GM08714 (cell line): ENCODE results near the gene HCRTR1.

Experiments
- H3K4me3 ChIP-seq: fragments of 200-500 bp; sonication (Bioruptor generic); 2 replicates; pipeline ENCODE4 v1.5.1; 2014; ENCODE audit warnings: mild to moderate bottlenecking, low read length, inconsistent platforms
- ZNF274 ChIP-seq: IDR thresholded peaks from 2 replicates; pipeline ENCODE4 v1.6.1; 2012; ENCODE audit warnings: mild to moderate bottlenecking, low read depth, low read length

Gene HCRTR1

DNA sequence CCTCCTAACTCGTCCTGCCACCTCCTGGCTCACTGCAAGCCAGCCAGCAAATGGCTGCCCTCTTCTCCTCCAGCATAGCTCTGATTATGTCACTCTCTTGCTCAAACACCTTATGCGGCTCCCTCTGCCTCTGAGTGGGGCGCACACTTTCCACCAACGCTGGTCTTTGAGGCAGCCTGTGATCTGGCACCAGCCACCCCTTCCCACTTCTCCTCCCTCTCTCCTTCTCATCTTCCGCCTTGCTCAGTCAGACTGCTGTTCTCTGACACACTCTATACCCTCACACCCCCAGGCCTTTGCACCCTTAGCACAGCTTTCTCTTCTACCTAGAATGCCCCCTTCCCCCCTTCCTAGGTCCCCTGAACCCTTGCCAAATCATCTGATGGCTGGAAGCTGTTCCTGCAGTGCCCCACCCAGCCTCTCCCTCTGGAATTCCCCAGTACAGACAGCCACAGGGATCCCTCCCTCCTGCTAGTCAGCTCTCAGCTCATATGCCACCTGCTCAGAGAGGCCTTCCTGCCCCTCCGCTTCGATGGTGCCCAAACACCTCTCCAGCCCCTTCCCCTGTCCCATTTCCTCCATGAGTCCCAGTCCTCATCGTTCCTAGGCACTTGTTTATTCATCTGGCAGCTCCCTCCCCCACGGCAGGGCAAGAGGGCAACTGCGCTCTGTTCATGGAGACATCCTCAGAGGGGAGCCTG lies 48.9 kb downstream of the HCRTR1 start:
- TF ChIP-seq ZNF274 = no peak
- no peak overlapping the region for H3K4me3 ChIP-seq

DNA sequence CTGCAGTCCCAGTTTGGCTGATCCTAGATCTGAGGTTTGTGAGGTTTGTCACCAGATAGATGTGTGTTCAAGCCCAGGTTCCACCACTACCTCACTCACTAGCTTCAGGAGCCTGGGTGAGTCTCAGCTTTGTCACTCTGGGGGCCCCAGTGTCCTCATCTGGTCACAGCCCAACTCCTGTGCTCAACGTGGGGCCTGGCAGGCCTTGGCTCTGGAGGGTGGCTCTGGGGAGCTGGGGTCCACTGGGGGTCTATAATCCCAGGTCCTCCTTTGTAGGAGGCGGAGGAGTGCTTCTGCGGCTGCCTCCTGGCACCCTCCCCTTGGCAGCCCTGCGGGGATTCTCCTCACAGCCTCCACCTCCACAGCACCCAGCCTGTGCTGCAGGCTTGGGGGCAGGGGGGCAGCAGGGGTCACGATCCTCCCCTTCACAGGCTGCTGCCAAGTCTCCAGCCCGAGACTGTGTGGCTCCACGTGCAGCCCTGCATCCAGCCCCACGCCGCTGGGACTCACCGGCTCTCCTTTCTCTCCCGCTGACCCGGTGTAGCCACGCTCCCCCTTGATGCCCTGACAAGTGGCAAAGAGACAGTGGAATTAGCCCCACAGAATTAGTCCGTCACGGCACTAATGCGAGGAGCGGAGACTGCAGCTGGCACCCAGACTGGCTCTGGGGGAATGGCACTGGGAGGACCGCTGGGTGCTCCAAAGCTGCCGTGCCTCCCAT lies 49.7 kb downstream of the HCRTR1 start:
- H3K4me3 ChIP-seq = no peak overlapping the region
- TF ChIP-seq ZNF274 = no peak

GRCh38 chr1:31668303-31668883 lies 50.9 kb downstream of the HCRTR1 start:
- H3K4me3 ChIP-seq = no peak overlapping the region
- no peak for TF ChIP-seq ZNF274

GRCh38 chr1:31669433-31669785 lies 51.9 kb downstream of the HCRTR1 start:
- H3K4me3 ChIP-seq = no peak overlapping the region
- no peak for TF ChIP-seq ZNF274

DNA sequence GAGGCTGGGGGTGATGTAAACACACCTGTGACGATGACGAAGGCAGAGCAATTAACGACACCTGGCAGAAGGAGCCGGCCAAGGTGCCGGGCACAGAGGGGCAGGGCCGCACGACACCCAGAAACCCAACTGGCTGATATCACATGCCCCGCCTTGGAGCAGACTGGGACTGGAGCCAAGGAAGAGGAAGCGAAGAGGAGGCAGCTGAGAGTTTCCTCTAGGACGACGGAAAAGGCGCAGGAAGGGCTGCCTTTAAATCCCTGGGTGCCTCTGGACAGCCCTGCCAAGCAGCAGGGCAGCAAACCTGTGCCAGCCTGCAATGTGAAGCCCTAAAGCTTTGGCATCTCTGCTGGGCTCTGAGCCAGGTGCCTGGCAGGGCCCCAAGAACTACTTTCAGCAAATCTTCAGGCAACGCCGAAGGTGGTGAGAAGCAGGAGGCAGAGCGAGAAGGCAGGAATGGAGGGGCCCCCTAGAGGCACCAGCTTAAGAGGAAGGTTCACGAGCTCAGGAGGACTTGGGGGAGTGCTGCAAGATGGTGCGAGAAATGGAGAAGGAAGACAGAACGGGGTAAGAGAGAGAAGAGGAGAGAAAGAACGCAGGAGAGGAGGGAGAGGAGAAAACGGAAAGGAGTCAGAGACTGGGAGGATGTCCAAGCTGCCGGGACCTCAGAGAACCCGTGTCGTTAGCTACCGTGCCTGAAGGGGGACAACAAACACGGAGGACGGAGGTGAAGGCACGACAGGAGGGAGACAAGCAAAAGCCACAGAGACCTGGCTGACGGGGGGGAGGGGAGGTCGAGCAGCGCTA lies 52.5 kb downstream of the HCRTR1 start:
- TF ChIP-seq ZNF274 = no peak

GRCh38 chr1:31670593-31670964 lies 53.1 kb downstream of the HCRTR1 start:
- H3K4me3 ChIP-seq = no peak overlapping the region
- TF ChIP-seq ZNF274 = no peak

More for the DNA sequence above, 52.5 kb downstream of the HCRTR1 start:
- no peak overlapping the region for H3K4me3 ChIP-seq

DNA sequence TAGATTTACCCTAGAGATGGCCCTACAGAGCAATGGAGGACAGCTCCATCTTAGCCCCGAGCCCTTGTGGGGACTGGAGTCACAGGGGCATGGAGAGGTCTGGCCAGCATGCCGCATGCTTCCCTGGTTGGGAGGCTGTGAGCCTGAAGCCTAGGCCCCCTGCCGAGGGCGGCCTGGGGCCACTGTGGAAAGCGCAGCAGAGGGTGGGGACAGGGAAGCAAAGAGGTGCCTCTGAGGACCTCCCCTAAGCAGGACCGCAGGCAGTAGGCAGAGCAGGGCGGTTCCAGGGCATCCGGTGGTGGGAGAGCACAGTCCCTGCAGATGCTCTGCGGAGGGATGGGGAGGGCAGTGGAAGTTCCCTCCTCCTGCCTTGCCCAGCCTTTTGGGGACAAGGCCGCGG lies 53.7 kb downstream of the HCRTR1 start:
- H3K4me3 ChIP-seq = no peak overlapping the region

GRCh38 chr1:31671561-31672201 lies 54.2 kb downstream of the HCRTR1 start:
- TF ChIP-seq ZNF274 = no peak
- H3K4me3 ChIP-seq = no peak overlapping the region

More for the DNA sequence above, 53.7 kb downstream of the HCRTR1 start:
- TF ChIP-seq ZNF274 = no peak

- TF ChIP-seq ZNF274 = no peak
- H3K4me3 ChIP-seq = no peak overlapping the region
Measured at GRCh38 chr1:31672986-31673385, 55.5 kb downstream of the HCRTR1 start.

GRCh38 chr1:31673433-31673832 lies 55.9 kb downstream of the HCRTR1 start:
- no peak for TF ChIP-seq ZNF274
- no peak overlapping the region for H3K4me3 ChIP-seq

DNA sequence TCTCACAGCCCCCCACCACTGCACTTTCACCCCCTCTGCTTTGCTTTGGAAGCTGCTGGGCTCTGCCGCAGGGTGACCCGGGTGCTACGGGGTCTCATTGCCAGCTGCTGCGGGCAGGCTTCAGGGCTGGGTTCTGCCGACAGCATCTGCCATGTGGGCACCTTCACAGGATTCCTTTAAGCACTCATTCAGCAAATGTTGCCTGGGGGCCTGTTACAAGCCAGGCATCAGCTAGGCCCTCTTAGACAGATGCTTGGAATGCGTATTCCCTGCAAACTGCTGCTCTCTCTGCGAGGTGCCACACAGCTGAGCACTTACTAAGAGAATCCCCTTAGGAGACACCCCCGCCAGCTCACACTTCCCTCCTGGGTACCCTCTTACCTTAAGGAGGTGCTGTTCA lies 57.1 kb downstream of the HCRTR1 start:
- TF ChIP-seq ZNF274 = no peak
- H3K4me3 ChIP-seq = no peak overlapping the region

DNA sequence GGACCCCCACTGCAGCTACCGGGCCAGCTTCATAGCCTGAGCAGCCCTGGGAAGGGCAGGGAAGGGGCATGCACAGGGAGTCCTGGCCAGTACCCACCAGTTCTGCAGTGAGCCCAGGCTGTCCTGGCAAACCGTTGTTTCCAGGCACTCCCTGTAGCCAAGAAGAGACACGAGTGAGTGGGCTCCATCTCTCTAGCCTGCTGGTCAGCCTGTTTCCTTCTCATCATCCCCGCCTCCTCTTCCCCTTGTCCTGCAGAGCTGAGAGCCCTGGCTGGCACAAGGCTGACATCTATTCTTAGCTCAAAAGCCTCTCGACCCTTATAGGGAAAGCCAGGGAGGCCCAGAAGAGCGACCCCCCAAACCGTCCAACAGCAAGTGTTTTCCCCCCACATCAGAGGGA lies 57.7 kb downstream of the HCRTR1 start:
- no peak for TF ChIP-seq ZNF274
- H3K4me3 ChIP-seq = no peak overlapping the region

DNA sequence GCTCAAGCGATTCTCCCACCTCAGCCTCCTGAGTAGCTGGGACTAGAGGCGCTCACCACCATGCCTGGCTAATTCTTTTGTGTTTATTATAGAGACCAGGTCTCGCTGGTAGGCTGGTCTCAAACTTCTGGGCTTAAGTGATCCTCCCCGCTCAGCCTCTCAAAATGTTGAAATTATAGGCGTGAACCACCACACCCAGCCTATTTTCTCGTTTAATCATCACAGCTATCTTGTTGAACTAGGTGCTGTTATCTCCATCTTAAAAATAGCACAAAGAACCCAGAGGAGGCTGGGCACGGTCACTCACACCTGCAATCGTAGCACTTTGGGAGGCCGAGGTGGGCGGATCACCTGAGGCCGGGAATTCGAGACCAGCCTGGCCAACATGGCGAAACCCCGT lies 58.3 kb downstream of the HCRTR1 start:
- no peak for TF ChIP-seq ZNF274
- H3K4me3 ChIP-seq = no peak overlapping the region
